K562 (cell line): ENCODE measurements around the gene SLC25A45. TPM values are rescaled to one million over a fixed set of nuclear protein-coding genes. Genes with fewer than 3 reads are reported as not detected.
A peak's percentile ranks its signal among the peaks of the same experiment; 100 is the strongest.

ENCODE experiments used
- ATF1 ChIP-seq, 2 experiments: fragments of 450-650 bp in 1 of 2; IDR thresholded peaks; 2 replicates each; pipeline ENCODE4 v1.6.1; 2016; ENCODE audit warnings: missing compliant biosample characterization in 1 of 2, missing genetic modification characterization in 1 of 2
- CREBBP ChIP-seq: IDR thresholded peaks from one replicate; pipeline ENCODE4 v1.6.1; 2012; ENCODE audit warnings: low read depth, mild to moderate bottlenecking, control low read depth, inconsistent platforms, low read length
- ELF4 ChIP-seq: fragments of 450-650 bp; formaldehyde crosslinking; IDR thresholded peaks from 2 replicates; pipeline ENCODE4 v1.4.0; 2022; ENCODE audit warnings: missing genetic modification characterization
- GABPB1 ChIP-seq: sonication (generic); formaldehyde crosslinking; IDR thresholded peaks from 2 replicates; pipeline ENCODE4 v1.8.0; 2022; ENCODE audit warnings: mild to moderate bottlenecking, missing genetic modification reagents
- PYGO2 ChIP-seq: fragments of 450-650 bp; IDR thresholded peaks from 2 replicates; pipeline ENCODE4 v1.6.1; 2016; ENCODE audit warnings: mild to moderate bottlenecking, missing genetic modification characterization, moderate library complexity, missing compliant biosample characterization
- RNF2 ChIP-seq: sonication (generic); IDR thresholded peaks from 2 replicates; pipeline ENCODE4 v1.6.1; 2016
- SMARCC2 ChIP-seq: fragments of 450-650 bp; IDR thresholded peaks from 2 replicates; pipeline ENCODE4 v1.6.1; 2017; ENCODE audit warnings: antibody characterized with exemption, moderate library complexity, mild to moderate bottlenecking, low read depth
- TRIM24 ChIP-seq, 2 experiments: fragments of 450-650 bp; IDR thresholded peaks; 2 replicates each; pipeline ENCODE4 v1.6.1; 2016
- XRCC4 ChIP-seq: IDR thresholded peaks from one replicate; pipeline ENCODE4 v1.6.1; 2011; ENCODE audit not compliant: insufficient read depth, insufficient read length; ENCODE audit errors: extremely low read depth
- ZFP36 ChIP-seq: fragments of 150-350 bp; IDR thresholded peaks from 2 replicates; pipeline ENCODE4 v1.6.1; 2018; ENCODE audit warnings: low read length, low read depth; ENCODE audit not compliant: partially characterized antibody
- ZNF239 ChIP-seq: fragments of 250-450 bp; sonication (Bioruptor Pico); IDR thresholded peaks from 2 replicates; pipeline ENCODE4 v1.4.0; 2020; ENCODE audit warnings: mild to moderate bottlenecking
- ZNF318 ChIP-seq, 2 experiments: fragments of 450-650 bp; IDR thresholded peaks; 2 replicates each; pipeline ENCODE4 v1.6.1; 2016; ENCODE audit warnings: mild to moderate bottlenecking in 2 of 2, borderline replicate concordance in 1 of 2, low read depth in 1 of 2, moderate library complexity in 1 of 2
- ZNF384 ChIP-seq: IDR thresholded peaks from 2 replicates; pipeline ENCODE4 v1.6.1; 2012; ENCODE audit warnings: low read depth, low read length, improper control_type of control experiment
- ZNF584 ChIP-seq: fragments of 200-800 bp; sonication (Bioruptor generic); IDR thresholded peaks from 2 replicates; pipeline ENCODE4 v1.6.1; 2016; ENCODE audit warnings: low read depth, mild to moderate bottlenecking, missing genetic modification characterization, missing compliant biosample characterization
- polyA plus RNA-seq, 8 experiments: library from polyadenylated mRNA; depleted of rRNA in 4 of 8; stranded (reverse) in 5 of 8; unstranded in 3 of 8; fragments of >200 nt; fragmentation: Nextera tagmentation in 2 of 8; fragmentation: Illumina TruSeq in 1 of 8; extraction: Ambion mirVana in 2 of 8; extraction: Trizol in 1 of 8; gene quantifications; 2 replicates each; pipeline versions ENCODE4 v1.2.1 to v1.2.3, GENCODE V29; 2011 to 2014; ENCODE audit warnings: inconsistent platforms in 1 of 8, missing spikeins in 1 of 8
- total RNA-seq, 7 experiments: library from RNA; depleted of rRNA in 6 of 7; stranded (reverse); fragments of >200 nt in 6 of 7; fragmentation: Illumina TruSeq in 2 of 7; extraction: Trizol in 2 of 7; gene quantifications; 2 replicates each; pipeline versions ENCODE4 v1.2.1 to v1.2.3, GENCODE V29; 2011 to 2021; ENCODE audit warnings: low replicate concordance in 1 of 7
- TF ChIP-seq, protein P1 (sequence below), 3 experiments: fragments of 200-800 bp in 1 of 3; fragments of 250-450 bp in 1 of 3; fragments of 450-650 bp in 1 of 3; sonication (Bioruptor Pico) in 1 of 3; sonication (Bioruptor generic) in 1 of 3; formaldehyde crosslinking in 1 of 3; IDR thresholded peaks; 2 replicates each; pipeline versions ENCODE4 v1.6.1 to v1.8.0; 2016 to 2022; ENCODE audit warnings: mild to moderate bottlenecking in 2 of 3, missing genetic modification characterization in 2 of 3, missing compliant biosample characterization in 1 of 3, moderate library complexity in 1 of 3

SLC25A45 gene
- total and polyA plus RNA-seq, 9 of the 15 experiments (the other 6 are each of a cell fraction or from before 2014, with no cell fraction given): 0.15 to 2.3 (median 0.68) TPM

- TF ChIP-seq ZNF318 (IDR thresholded peaks at IDR 0.05; ENCODE audit: borderline replicate concordance in 1 of 2, low read depth in 1 of 2) (0 out of 4 replicates have a peak, but pooled peaks of 1 of the 2 experiments have one; percentile 24), TRIM24 (IDR thresholded peaks at IDR 0.05) (0 out of 4 replicates have a peak, but pooled peaks of 1 of the 2 experiments have one; percentile 10), RNF2 (peak; percentile 88), XRCC4 (no peak), CREBBP (no peak), ELF4 (CRISPR knock-in tag) (peak; percentile 70; the same call in 1 of the 2 replicates), PYGO2 (tag) (no peak), GABPB1 (CRISPR knock-in tag) (peak; percentile 69), ZNF584 (CRISPR knock-in tag) (peak; percentile 93), ZNF239 (CRISPR knock-in tag) (peak; percentile 65), ZFP36 (no peak), ZNF384 (peak; percentile 28; the same call in 1 of the 2 replicates), SMARCC2 (0 out of 2 replicates have a peak, but pooled peaks have one; percentile 75), ATF1 (CRISPR knock-in tag; IDR thresholded peaks at IDR 0.05) (no peak), ATF1 (tag; IDR thresholded peaks at IDR 0.05) (peak; percentile 86)
- TF ChIP-seq, protein P1, sequence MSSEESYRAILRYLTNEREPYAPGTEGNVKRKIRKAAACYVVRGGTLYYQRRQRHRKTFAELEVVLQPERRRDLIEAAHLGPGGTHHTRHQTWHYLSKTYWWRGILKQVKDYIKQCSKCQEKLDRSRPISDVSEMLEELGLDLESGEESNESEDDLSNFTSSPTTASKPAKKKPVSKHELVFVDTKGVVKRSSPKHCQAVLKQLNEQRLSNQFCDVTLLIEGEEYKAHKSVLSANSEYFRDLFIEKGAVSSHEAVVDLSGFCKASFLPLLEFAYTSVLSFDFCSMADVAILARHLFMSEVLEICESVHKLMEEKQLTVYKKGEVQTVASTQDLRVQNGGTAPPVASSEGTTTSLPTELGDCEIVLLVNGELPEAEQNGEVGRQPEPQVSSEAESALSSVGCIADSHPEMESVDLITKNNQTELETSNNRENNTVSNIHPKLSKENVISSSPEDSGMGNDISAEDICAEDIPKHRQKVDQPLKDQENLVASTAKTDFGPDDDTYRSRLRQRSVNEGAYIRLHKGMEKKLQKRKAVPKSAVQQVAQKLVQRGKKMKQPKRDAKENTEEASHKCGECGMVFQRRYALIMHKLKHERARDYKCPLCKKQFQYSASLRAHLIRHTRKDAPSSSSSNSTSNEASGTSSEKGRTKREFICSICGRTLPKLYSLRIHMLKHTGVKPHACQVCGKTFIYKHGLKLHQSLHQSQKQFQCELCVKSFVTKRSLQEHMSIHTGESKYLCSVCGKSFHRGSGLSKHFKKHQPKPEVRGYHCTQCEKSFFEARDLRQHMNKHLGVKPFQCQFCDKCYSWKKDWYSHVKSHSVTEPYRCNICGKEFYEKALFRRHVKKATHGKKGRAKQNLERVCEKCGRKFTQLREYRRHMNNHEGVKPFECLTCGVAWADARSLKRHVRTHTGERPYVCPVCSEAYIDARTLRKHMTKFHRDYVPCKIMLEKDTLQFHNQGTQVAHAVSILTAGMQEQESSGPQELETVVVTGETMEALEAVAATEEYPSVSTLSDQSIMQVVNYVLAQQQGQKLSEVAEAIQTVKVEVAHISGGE (CRISPR knock-in tag; IDR thresholded peaks at IDR 0.05): peak in 1 of 3 experiments; percentile 66; a peak in 2 of 6 replicates
Observed at GRCh38 chr11:65382033-65382803, at the start of gene SLC25A45 (continued).
